IMR-90 (cell line): ENCODE measurements around the gene CROT. TPM values are rescaled to one million over a fixed set of nuclear protein-coding genes. Genes with fewer than 3 reads are reported as not detected.

Source experiments
- ATAC-seq: fragments of 200-7000 bp; cut with Tn5 transposase; 2 replicates; pipeline ENCODE4 v1.9.1; 2020; ENCODE audit warnings: low read depth, mild to moderate bottlenecking, moderate library complexity
- BruUV-seq: library from RNA; stranded (reverse); fragments of 400-500 nt; replicated peaks from 2 replicates; lab custom pipeline; 2021; lab: Mats Ljungman, UMichigan
- CTCF ChIA-PET: fragments of 300-600 bp; formaldehyde crosslinking; extraction: SDS; loops from one replicate; lab custom pipeline; 2021; ENCODE audit warnings: antibody characterized with exemption; lab: Yijun Ruan, JAX
- POLR2A ChIA-PET: fragments of 300-600 bp; sonication (Branson Sonifier 250); formaldehyde crosslinking; loops from one replicate; lab custom pipeline; 2022; ENCODE audit warnings: antibody characterized with exemption; ENCODE audit not compliant: unreplicated experiment; lab: Charles Lee
- DNase-seq: peaks from one replicate; pipeline ENCODE4 v3.0.0; 2013
- H2AFZ ChIP-seq: replicated peaks from 2 replicates; pipeline ENCODE3; 2013; ENCODE audit warnings: low read length, mild to moderate bottlenecking; ENCODE audit not compliant: poor library complexity
- H2AK5ac ChIP-seq: 2 replicates; pipeline ENCODE4 v1.6.1; 2013; ENCODE audit warnings: low read depth, low read length, inconsistent platforms
- H2AK9ac ChIP-seq: replicated peaks from 2 replicates; pipeline ENCODE3; 2013; ENCODE audit warnings: mild to moderate bottlenecking, low read depth, low read length, moderate library complexity; ENCODE audit not compliant: poor library complexity
- H2BK120ac ChIP-seq: 2 replicates; pipeline ENCODE4 v1.6.1; 2013; ENCODE audit warnings: low read depth, low read length, inconsistent platforms
- H2BK15ac ChIP-seq: 3 replicates; pipeline ENCODE4 v1.6.1; 2013; ENCODE audit warnings: low read depth, low read length, inconsistent platforms
- H2BK20ac ChIP-seq: 2 replicates; pipeline ENCODE4 v1.6.1; 2013; ENCODE audit warnings: low read depth, mild to moderate bottlenecking, inconsistent platforms, low read length, moderate library complexity
- H2BK5ac ChIP-seq: 2 replicates; pipeline ENCODE4 v1.6.1; 2013; ENCODE audit warnings: mild to moderate bottlenecking, low read depth, low read length, inconsistent platforms; ENCODE audit not compliant: poor library complexity, severe bottlenecking
- H3K14ac ChIP-seq: replicated peaks from 2 replicates; pipeline ENCODE4 v1.6.1; 2013; ENCODE audit warnings: low read depth, low read length, inconsistent platforms
- H3K18ac ChIP-seq: 2 replicates; pipeline ENCODE4 v1.6.1; 2013; ENCODE audit warnings: low read depth, low read length, control low read depth
- H3K23ac ChIP-seq: 2 replicates; pipeline ENCODE4 v1.6.1; 2013; ENCODE audit warnings: low read depth, low read length, inconsistent platforms
- H3K27ac ChIP-seq: 2 replicates; pipeline ENCODE4 v1.5.1; 2013; ENCODE audit warnings: mild to moderate bottlenecking, control low read depth, low read length; ENCODE audit not compliant: insufficient read depth
- H3K27me3 ChIP-seq: 2 replicates; pipeline ENCODE4 v1.6.1; 2013; ENCODE audit warnings: low read length; ENCODE audit not compliant: control insufficient read depth, insufficient read depth
- H3K36me3 ChIP-seq: 2 replicates; pipeline ENCODE4 v1.6.1; 2013; ENCODE audit warnings: low read length, mixed read lengths; ENCODE audit not compliant: control insufficient read depth, insufficient read depth
- H3K4ac ChIP-seq: 2 replicates; pipeline ENCODE4 v1.6.1; 2013; ENCODE audit warnings: low read depth, low read length, inconsistent platforms
- H3K4me1 ChIP-seq: 2 replicates; pipeline ENCODE4 v1.6.1; 2013; ENCODE audit warnings: low read length, mixed read lengths; ENCODE audit not compliant: control insufficient read depth, insufficient read depth
- H3K4me2 ChIP-seq: 2 replicates; pipeline ENCODE4 v1.6.1; 2013; ENCODE audit warnings: low read depth, mild to moderate bottlenecking, control low read depth, low read length, moderate library complexity
- H3K4me3 ChIP-seq: 2 replicates; pipeline ENCODE4 v1.5.1; 2013; ENCODE audit warnings: low read depth, mild to moderate bottlenecking, control low read depth, low read length, moderate library complexity; ENCODE audit not compliant: insufficient read depth
- H3K56ac ChIP-seq: 2 replicates; pipeline ENCODE4 v1.6.1; 2013; ENCODE audit warnings: low read length, inconsistent platforms; ENCODE audit not compliant: insufficient read depth; ENCODE audit errors: extremely low read depth
- H3K79me1 ChIP-seq, 2 experiments: 2 replicates each; pipeline ENCODE4 v1.6.1; 2013; ENCODE audit warnings: low read length in 2 of 2, inconsistent platforms in 1 of 2, low read depth in 1 of 2
- H3K9ac ChIP-seq: 2 replicates; pipeline ENCODE4 v1.6.1; 2013; ENCODE audit warnings: low read depth, low read length, control low read depth
- H3K9me1 ChIP-seq: 2 replicates; pipeline ENCODE4 v1.6.1; 2013; ENCODE audit warnings: low read length, inconsistent platforms; ENCODE audit not compliant: insufficient read depth
- H3K9me3 ChIP-seq: 2 replicates; pipeline ENCODE4 v1.6.1; 2013; ENCODE audit warnings: low read length; ENCODE audit not compliant: control insufficient read depth, insufficient read depth
- H4K20me1 ChIP-seq: 2 replicates; pipeline ENCODE4 v1.6.1; 2013; ENCODE audit warnings: low read length, inconsistent platforms; ENCODE audit not compliant: insufficient read depth
- H4K5ac ChIP-seq: 2 replicates; pipeline ENCODE4 v1.6.1; 2013; ENCODE audit warnings: mild to moderate bottlenecking, low read depth, low read length, control low read depth
- H4K8ac ChIP-seq, 2 experiments: 2 replicates each; pipeline ENCODE4 v1.6.1; 2013; ENCODE audit warnings: low read depth in 2 of 2, low read length in 2 of 2, control low read depth in 1 of 2, inconsistent platforms in 1 of 2
- H4K91ac ChIP-seq: 2 replicates; pipeline ENCODE4 v1.6.1; 2013; ENCODE audit warnings: low read depth, low read length, inconsistent platforms; ENCODE audit not compliant: insufficient read depth
- BHLHE40 ChIP-seq: fragments of 150-350 bp; IDR thresholded peaks from 2 replicates; pipeline ENCODE4 v1.6.1; 2016; ENCODE audit warnings: mild to moderate bottlenecking, low read depth, low read length
- FOS ChIP-seq: fragments of 150-350 bp; IDR thresholded peaks from 2 replicates; pipeline ENCODE4 v1.6.1; 2016; ENCODE audit warnings: low read depth, low read length
- MAFK ChIP-seq: IDR thresholded peaks from 2 replicates; pipeline ENCODE4 v1.6.1; 2012; ENCODE audit warnings: low read depth, low read length, improper control_type of control experiment
- MAZ ChIP-seq: IDR thresholded peaks from 2 replicates; pipeline ENCODE4 v1.6.1; 2012; ENCODE audit warnings: low read depth, mild to moderate bottlenecking, low read length, improper control_type of control experiment, moderate library complexity, borderline replicate concordance
- MXI1 ChIP-seq: IDR thresholded peaks from 2 replicates; pipeline ENCODE4 v1.6.1; 2012; ENCODE audit warnings: low read depth, mild to moderate bottlenecking, low read length, moderate library complexity, borderline replicate concordance
- POLR2A ChIP-seq: IDR thresholded peaks from 2 replicates; pipeline ENCODE4 v1.6.1; 2012; ENCODE audit warnings: mild to moderate bottlenecking, low read depth, low read length
- RAD21 ChIP-seq: IDR thresholded peaks from 2 replicates; pipeline ENCODE4 v1.6.1; 2012; ENCODE audit warnings: low read length, improper control_type of control experiment
- RFX5 ChIP-seq: IDR thresholded peaks from 2 replicates; pipeline ENCODE4 v1.8.0; 2012; ENCODE audit warnings: low read depth, mild to moderate bottlenecking, low read length, moderate library complexity
- WGBS, 2 experiments: methylation state at CpG; one replicate each; pipeline versions ENCODE4 v1.1.5 to v1.1.7; 2013; ENCODE audit warnings: missing lambda C conversion rate in 2 of 2; ENCODE audit not compliant: insufficient read length in 1 of 2; ENCODE audit errors: extremely low coverage in 2 of 2; 5-methylcytosine and 5-hydroxymethylcytosine counted together
- dilution Hi-C: fragments of 300-500 bp; cut with HindIII; formaldehyde crosslinking; loops from one replicate; pipeline ENCODE4 v1.14.3; 2018; ENCODE audit warnings: low sequenced_read_pairs; ENCODE audit not compliant: unreplicated experiment
- in situ Hi-C: fragments of 300-500 bp; cut with MboI; formaldehyde crosslinking; loops from 3 replicates; pipeline ENCODE4 v1.14.3; 2019; ENCODE audit warnings: low sequenced_read_pairs, inconsistent platforms, mixed read lengths
- intact Hi-C: fragments of 100-400 bp; cut with micrococcal nuclease; formaldehyde crosslinking; loops from 2 replicates; pipeline ENCODE4 v1.10.0; 2022
- polyA plus RNA-seq, 3 experiments: library from polyadenylated mRNA; depleted of rRNA; stranded (reverse); fragments of >200 nt; gene quantifications; 2 replicates each; pipeline ENCODE4 v1.2.3, GENCODE V29; 2012; ENCODE audit warnings: low replicate concordance in 1 of 3
- total RNA-seq: library from RNA; depleted of rRNA; stranded (reverse); fragments of >200 nt; gene quantifications from 2 replicates; pipeline ENCODE4 v1.2.3, GENCODE V29; 2012
- TF ChIP-seq, protein P1 (sequence below): fragments of 150-350 bp; IDR thresholded peaks from 2 replicates; pipeline ENCODE4 v1.6.1; 2017; ENCODE audit warnings: mild to moderate bottlenecking, antibody characterized with exemption, low read length, low read depth
- TF ChIP-seq, protein P2 (sequence below): conservative IDR thresholded peaks from 2 replicates; pipeline ENCODE4 v1.5.1; 2012; ENCODE audit warnings: mild to moderate bottlenecking, low read depth, low read length, improper control_type of control experiment
- TF ChIP-seq, protein P3 (sequence below): fragments of 150-350 bp; IDR thresholded peaks from 2 replicates; pipeline ENCODE4 v1.6.1; 2016; ENCODE audit warnings: low read depth, mild to moderate bottlenecking, low read length, moderate library complexity, borderline replicate concordance

The CROT gene
- total and polyA plus RNA-seq, 2 of the 4 experiments (the other 2 are of a cell fraction), result 7.5 to 10.0 TPM

DNA sequence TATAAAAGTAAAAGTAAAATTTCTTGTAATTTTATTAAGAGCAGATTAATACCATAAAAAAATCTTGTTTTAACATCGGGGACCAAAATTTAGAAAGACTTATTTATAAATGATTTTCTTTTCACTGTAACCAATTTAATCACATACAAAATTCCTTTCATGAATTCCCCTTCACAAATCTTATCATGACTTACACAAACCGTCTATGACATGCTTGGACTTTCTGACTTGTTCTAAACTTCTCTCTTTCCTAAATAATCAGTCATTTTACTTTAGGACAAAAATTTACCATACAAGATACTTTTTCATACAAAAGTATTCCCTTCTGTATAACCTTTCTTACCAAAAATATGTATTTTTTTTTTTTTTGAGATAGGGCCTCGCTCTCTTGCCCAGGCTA lies 9.3 kb downstream of the CROT start:
- Histone ChIP-seq H4K5ac (no peak overlapping the region), H2AFZ (no peak overlapping the region), H4K8ac (no peak overlapping the region), H3K9ac (no peak overlapping the region), H3K4me3 (no peak overlapping the region), H3K27me3 (no peaks in the 10 kb centered on the region), H3K4ac (no peak overlapping the region), H2BK5ac (no peak overlapping the region), H2BK120ac (no peak overlapping the region), H3K18ac (no peak overlapping the region), H3K56ac (no peak overlapping the region), H3K79me1 (peaks cover 0 to 3% of the 10 kb centered on the region in 2 experiments; a peak in 3 of 4 replicates), H3K9me3 (peaks cover 7% of the 10 kb centered on the region; the same call in 1 of the 2 replicates), H3K9me1 (no peaks in the 10 kb centered on the region), H2AK5ac (no peak overlapping the region), H2AK9ac (no peak overlapping the region), H3K4me2 (no peak overlapping the region), H3K4me1 (no peaks in the 10 kb centered on the region), H2BK15ac (no peak overlapping the region), H3K14ac (no peak overlapping the region), H3K27ac (no peak overlapping the region), H3K23ac (no peak overlapping the region), H3K36me3 (peaks cover 50% of the 10 kb centered on the region), H2BK20ac (no peak overlapping the region), H4K91ac (no peak overlapping the region), H4K20me1 (no peaks in the 10 kb centered on the region)
- intact Hi-C loops, result no loop called here
- ChIA-PET CTCF (interaction anchor here (0.6 kb wide), 1 partner anchor 11 kb away, joined by 3 read pairs; no protein-coding TSS in a partner anchor), POLR2A (no interaction called here)
- ATAC-seq (no peak), DNase-seq (peak; percentile 10)
- dilution Hi-C loops, result no loop called here
- no CpG with 5 or more reads among the region's 3 CpGs for WGBS, 2 experiments
- no TSS peak for BruUV-seq
- no peak for TF ChIP-seq POLR2A
- TF ChIP-seq, protein P1, sequence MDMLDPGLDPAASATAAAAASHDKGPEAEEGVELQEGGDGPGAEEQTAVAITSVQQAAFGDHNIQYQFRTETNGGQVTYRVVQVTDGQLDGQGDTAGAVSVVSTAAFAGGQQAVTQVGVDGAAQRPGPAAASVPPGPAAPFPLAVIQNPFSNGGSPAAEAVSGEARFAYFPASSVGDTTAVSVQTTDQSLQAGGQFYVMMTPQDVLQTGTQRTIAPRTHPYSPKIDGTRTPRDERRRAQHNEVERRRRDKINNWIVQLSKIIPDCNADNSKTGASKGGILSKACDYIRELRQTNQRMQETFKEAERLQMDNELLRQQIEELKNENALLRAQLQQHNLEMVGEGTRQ, result no peak
- TF ChIP-seq, protein P2, sequence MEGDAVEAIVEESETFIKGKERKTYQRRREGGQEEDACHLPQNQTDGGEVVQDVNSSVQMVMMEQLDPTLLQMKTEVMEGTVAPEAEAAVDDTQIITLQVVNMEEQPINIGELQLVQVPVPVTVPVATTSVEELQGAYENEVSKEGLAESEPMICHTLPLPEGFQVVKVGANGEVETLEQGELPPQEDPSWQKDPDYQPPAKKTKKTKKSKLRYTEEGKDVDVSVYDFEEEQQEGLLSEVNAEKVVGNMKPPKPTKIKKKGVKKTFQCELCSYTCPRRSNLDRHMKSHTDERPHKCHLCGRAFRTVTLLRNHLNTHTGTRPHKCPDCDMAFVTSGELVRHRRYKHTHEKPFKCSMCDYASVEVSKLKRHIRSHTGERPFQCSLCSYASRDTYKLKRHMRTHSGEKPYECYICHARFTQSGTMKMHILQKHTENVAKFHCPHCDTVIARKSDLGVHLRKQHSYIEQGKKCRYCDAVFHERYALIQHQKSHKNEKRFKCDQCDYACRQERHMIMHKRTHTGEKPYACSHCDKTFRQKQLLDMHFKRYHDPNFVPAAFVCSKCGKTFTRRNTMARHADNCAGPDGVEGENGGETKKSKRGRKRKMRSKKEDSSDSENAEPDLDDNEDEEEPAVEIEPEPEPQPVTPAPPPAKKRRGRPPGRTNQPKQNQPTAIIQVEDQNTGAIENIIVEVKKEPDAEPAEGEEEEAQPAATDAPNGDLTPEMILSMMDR, result no peak
- TF ChIP-seq MAFK, result no peak
- TF ChIP-seq RFX5, result no peak
- no peak for TF ChIP-seq MAZ
- no peak for TF ChIP-seq MXI1
- TF ChIP-seq, protein P3, sequence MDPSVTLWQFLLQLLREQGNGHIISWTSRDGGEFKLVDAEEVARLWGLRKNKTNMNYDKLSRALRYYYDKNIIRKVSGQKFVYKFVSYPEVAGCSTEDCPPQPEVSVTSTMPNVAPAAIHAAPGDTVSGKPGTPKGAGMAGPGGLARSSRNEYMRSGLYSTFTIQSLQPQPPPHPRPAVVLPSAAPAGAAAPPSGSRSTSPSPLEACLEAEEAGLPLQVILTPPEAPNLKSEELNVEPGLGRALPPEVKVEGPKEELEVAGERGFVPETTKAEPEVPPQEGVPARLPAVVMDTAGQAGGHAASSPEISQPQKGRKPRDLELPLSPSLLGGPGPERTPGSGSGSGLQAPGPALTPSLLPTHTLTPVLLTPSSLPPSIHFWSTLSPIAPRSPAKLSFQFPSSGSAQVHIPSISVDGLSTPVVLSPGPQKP, result no peak
- no peak for TF ChIP-seq BHLHE40
- TF ChIP-seq RAD21, result no peak
- no peak for TF ChIP-seq FOS
- in situ Hi-C loops, result no loop called here
